Right ventricle myocardium inferior (tissue), 1 donor: ENCODE data around the gene AUP1. TPM values are rescaled to one million over a fixed set of nuclear protein-coding genes. Genes with fewer than 3 reads are reported as not detected.

Source experiments
- ATAC-seq: fragments of 200-7000 bp; cut with Tn5 transposase; one replicate; pipeline ENCODE4 v1.9.1; 2020; ENCODE audit warnings: mild to moderate bottlenecking, moderate library complexity
- DNase-seq: peaks from one replicate; pipeline ENCODE4 v3.0.0; 2021; ENCODE audit errors: missing footprints
- intact Hi-C: fragments of 100-400 bp; cut with DNase I; formaldehyde crosslinking; loops from one replicate; pipeline ENCODE4 v1.11.0; 2022
- total RNA-seq: library from RNA; stranded (reverse); fragmentation: NEBNext Ultra II Directional; extraction: Animal tissue kit (Norgen Biotek cat#: 25700); gene quantifications from one replicate; pipeline ENCODE4 v1.2.1, GENCODE V29; 2021
- donor health status: DM: no; HTN: yes; CAD: no; lungs with severe emphysema.

The AUP1 gene
- total RNA-seq, 1 donor from 2014 or later: 53.7 TPM

GRCh38 chr2:74524005-74524404 lies 5.5 kb downstream of the AUP1 start:
- intact Hi-C loops: no loop called here
- ATAC-seq: no peak
- no peak for DNase-seq

GRCh38 chr2:74522516-74522915 lies 7.0 kb downstream of the AUP1 start:
- intact Hi-C loops: no loop called here
- ATAC-seq (no peak), DNase-seq (no peak)

GRCh38 chr2:74516650-74517049 lies 12.9 kb downstream of the AUP1 start:
- ATAC-seq (no peak), DNase-seq (no peak)
- intact Hi-C loops: no loop called here

GRCh38 chr2:74515981-74516633 lies 13.4 kb downstream of the AUP1 start:
- intact Hi-C loops: no loop called here
- peak; percentile 73 for ATAC-seq

GRCh38 chr2:74515271-74515980 lies 14.1 kb downstream of the AUP1 start:
- intact Hi-C loops: no loop called here
- peak; percentile 27 for DNase-seq
- ATAC-seq: no peak

More at GRCh38 chr2:74515981-74516633, 13.4 kb downstream of the AUP1 start:
- DNase-seq: peak; percentile 82

- peak; percentile 57 for DNase-seq
- no peak for ATAC-seq
- intact Hi-C loops: no loop called here
Observed at GRCh38 chr2:74514368-74515270, 14.9 kb downstream of the AUP1 start, which contains the start of gene TLX2. Gene TLX2 (plus strand): TSS chr2:74514450. CDS start chr2:74514807, 357 bp downstream.

- intact Hi-C loops: no loop called here
- DNase-seq: peak; percentile 65
- no peak for ATAC-seq
Observed at GRCh38 chr2:74513605-74514367, 15.7 kb downstream of the AUP1 start.

GRCh38 chr2:74512744-74513604 lies 16.5 kb downstream of the AUP1 start:
- ATAC-seq: no peak
- DNase-seq: no peak
- intact Hi-C loops: no loop called here

- ATAC-seq (no peak), DNase-seq (no peak)
- intact Hi-C loops: no loop called here
Observed at GRCh38 chr2:74511104-74511989, 18.2 kb downstream of the AUP1 start.

GRCh38 chr2:74510272-74510671 lies 19.2 kb downstream of the AUP1 start:
- DNase-seq: no peak
- intact Hi-C loops: no loop called here
- ATAC-seq: no peak

- intact Hi-C loops: loop anchor here (2.0 to 10.0 kb wide), 2 partner anchors 21 to 147 kb away; partner anchors contain the start of genes AUP1, HTRA2 and SEMA4F
- DNase-seq (peak; percentile 73), ATAC-seq (no peak)
Observed at GRCh38 chr2:74507926-74508520, 21.5 kb downstream of the AUP1 start.

GRCh38 chr2:74507145-74507925 lies 22.2 kb downstream of the AUP1 start, which contains the start of gene PCGF1:
Gene PCGF1 (minus strand): TSS chr2:74507695. CDS start chr2:74507668, 27 bp downstream.
- ATAC-seq (peak; percentile 96), DNase-seq (peak; percentile 99)
- intact Hi-C loops: loop anchor here (2.0 to 10.0 kb wide), 2 partner anchors 21 to 147 kb away; partner anchors contain the start of genes AUP1, HTRA2 and SEMA4F

- intact Hi-C loops: loop anchor here (2.0 to 10.0 kb wide), 2 partner anchors 23 to 149 kb away; partner anchors contain the start of genes AUP1, HTRA2 and SEMA4F
- DNase-seq: peak; percentile 56
- ATAC-seq: no peak
Observed at GRCh38 chr2:74505448-74506246, 23.9 kb downstream of the AUP1 start.

- DNase-seq (no peak), ATAC-seq (no peak)
- intact Hi-C loops: loop anchor here (5.0 to 10.0 kb wide), 2 partner anchors 83 to 150 kb away; partner anchors contain the start of gene SEMA4F
Observed at GRCh38 chr2:74504591-74504990, 24.9 kb downstream of the AUP1 start.
